ENCODE results near the gene PLA2G7.
A peak's percentile ranks its signal among the peaks of the same experiment; 100 is the strongest.
"Not testable (repeated sequence)": the region's sequence is repeated elsewhere in the genome, so short reads cannot be mapped to it uniquely, and the experiment has no call there.

The PLA2G7 gene

GRCh38 chr6:46734867-46735719 lies at the start of gene PLA2G7:
Gene PLA2G7, minus strand, starts transcription at chr6:46735375. Its CDS starts 12,484 bp downstream, at chr6:46722891.
- no peak for DNase-seq

- DNase-seq, result no peak
Observed at GRCh38 chr6:46784535-46784934, 49.4 kb upstream of the PLA2G7 start.

GRCh38 chr6:46781478-46782378 lies 46.6 kb upstream of the PLA2G7 start:
- peak; percentile 46 for DNase-seq

GRCh38 chr6:46777476-46778346 lies 42.5 kb upstream of the PLA2G7 start:
- DNase-seq, result no peak

- no peak for DNase-seq
Observed at GRCh38 chr6:46776070-46776712, 41.0 kb upstream of the PLA2G7 start.

- not testable (repeated sequence) for DNase-seq
Observed at GRCh38 chr6:46774736-46775135, 39.6 kb upstream of the PLA2G7 start.

- DNase-seq, result no peak
Observed at GRCh38 chr6:46773201-46773855, 38.2 kb upstream of the PLA2G7 start.

GRCh38 chr6:46772762-46773161 lies 37.6 kb upstream of the PLA2G7 start:
- DNase-seq, result no peak

- no peak for DNase-seq
Observed at GRCh38 chr6:46772016-46772415, 36.8 kb upstream of the PLA2G7 start.

GRCh38 chr6:46764961-46765360 lies 29.8 kb upstream of the PLA2G7 start:
- no peak for DNase-seq

- not testable (repeated sequence) for DNase-seq
Observed at GRCh38 chr6:46764280-46764679, 29.1 kb upstream of the PLA2G7 start.

GRCh38 chr6:46763466-46763865 lies 28.3 kb upstream of the PLA2G7 start:
- no peak for DNase-seq

- no peak for DNase-seq
Observed at GRCh38 chr6:46760925-46761324, 25.8 kb upstream of the PLA2G7 start.

- no peak for DNase-seq
Observed at GRCh38 chr6:46758960-46759753, 24.0 kb upstream of the PLA2G7 start.

GRCh38 chr6:46757214-46757596 lies 22.0 kb upstream of the PLA2G7 start:
- DNase-seq, result no peak

GRCh38 chr6:46756469-46757213 lies 21.5 kb upstream of the PLA2G7 start:
- DNase-seq, result no peak

- DNase-seq, result no peak
Observed at GRCh38 chr6:46755865-46756264, 20.7 kb upstream of the PLA2G7 start.

GRCh38 chr6:46751658-46752057 lies 16.5 kb upstream of the PLA2G7 start:
- DNase-seq, result no peak

GRCh38 chr6:46749731-46750130 lies 14.6 kb upstream of the PLA2G7 start:
- no peak for DNase-seq

- no peak for DNase-seq
Observed at GRCh38 chr6:46748940-46749503, 13.8 kb upstream of the PLA2G7 start.

All from GDM1 (cell line).